GM21367 (cell line): ENCODE results near the gene TSPAN32.
"Not testable (repeated sequence)": the region's sequence is repeated elsewhere in the genome, so short reads cannot be mapped to it uniquely, and the experiment has no call there.

Experiments
- ATAC-seq: cut with Tn5 transposase; IDR thresholded peaks from one replicate; pipeline ENCODE4 v1.9.1; 2021; ENCODE audit not compliant: unreplicated experiment

Gene TSPAN32

DNA sequence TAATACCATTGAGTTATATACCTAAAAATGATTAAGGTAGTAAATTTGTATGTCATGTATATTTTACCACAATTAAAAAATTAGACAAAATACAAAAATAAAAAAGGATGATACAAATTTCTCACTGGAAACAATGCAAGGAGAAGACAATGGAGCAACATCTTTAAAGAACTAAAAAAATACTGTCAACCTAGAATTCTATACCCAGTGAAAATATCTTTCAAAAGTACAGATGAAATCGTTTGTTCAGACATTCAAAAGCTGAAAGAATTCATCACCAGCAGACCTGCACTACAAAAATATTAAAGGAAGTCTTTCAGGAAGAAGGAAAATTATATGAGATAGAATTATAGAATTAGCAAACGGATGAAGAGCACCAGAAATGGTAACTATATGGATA lies 21.6 kb upstream of the TSPAN32 start:
- no peak for ATAC-seq

DNA sequence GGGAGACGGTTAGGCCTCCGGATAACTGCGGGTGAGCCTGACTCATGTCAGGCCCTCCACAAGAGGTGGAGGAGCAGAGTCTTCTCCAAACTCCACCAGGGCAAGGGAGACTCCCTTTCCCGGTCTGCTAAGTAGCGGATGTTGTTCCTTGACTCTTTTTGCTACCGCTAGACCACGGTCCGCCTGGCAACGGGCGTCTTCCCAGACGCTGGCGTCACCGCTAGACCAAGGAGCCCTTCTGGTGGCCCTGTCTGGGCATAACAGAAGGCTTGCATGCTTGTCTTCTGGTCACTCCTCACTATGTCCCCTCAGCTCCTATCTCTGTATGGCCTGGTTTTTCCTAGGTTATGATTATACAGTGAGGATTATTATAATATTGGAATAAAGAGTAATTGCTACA lies 15.5 kb upstream of the TSPAN32 start:
- not testable (repeated sequence) for ATAC-seq

DNA sequence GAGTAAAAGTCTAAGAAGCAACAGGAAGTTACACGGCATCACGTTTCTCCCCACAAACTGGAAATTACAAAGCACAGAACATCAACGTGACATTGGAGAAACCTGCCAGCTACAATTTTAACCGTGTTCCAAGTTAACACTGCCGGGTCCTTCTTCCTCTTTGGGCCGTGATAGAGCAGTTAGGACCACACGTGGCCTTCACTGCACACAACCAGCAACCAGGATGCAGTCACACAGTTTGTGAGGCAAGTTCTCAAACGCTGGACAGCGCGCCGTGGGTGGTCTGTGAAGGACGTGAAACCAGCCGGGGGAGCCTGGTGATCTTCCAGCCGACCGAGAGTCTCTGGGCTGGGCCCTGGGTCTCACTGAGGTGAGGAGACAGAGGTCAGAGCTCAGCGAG lies 14.7 kb upstream of the TSPAN32 start:
- no peak for ATAC-seq

DNA sequence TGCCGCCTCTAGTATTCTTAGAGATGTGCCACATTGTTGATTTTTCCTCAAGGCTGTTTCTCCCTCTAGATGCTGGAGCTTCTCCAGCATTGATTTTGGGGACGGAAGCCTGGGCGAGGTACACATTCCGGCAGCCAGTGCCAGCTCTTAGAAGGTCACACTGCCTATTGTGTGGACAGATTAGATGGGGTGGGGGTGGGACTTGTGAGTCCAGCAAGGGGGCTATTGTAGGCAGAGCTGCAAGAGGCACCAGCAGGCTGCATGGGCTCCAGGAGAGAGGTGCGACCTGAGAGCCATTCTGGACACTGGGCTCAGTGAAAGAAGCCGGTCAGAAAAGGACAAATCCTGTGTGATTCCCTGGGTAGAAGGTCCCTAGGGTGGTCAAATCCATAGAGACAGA lies 12.5 kb upstream of the TSPAN32 start:
- ATAC-seq, result no peak

DNA sequence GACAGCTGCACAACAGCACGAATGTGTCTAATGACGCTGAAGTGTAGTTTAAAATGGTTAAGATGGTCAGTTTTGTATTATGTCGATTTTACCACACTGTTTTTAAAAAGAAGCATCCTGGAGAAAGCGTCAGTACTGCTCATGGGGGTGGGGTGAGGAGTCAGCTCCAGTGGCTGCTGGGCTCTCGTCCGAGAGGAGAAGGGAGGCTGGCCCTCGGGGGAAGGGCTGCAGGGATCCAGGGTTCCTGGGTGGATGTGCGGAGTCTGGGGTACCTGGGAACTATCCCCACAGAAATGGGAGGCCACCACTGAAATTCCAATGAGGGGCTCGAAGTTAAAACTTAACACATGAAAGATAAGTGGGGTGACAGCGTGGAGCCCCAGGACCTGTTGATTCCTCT lies 12.0 kb upstream of the TSPAN32 start:
- ATAC-seq, result no peak

DNA sequence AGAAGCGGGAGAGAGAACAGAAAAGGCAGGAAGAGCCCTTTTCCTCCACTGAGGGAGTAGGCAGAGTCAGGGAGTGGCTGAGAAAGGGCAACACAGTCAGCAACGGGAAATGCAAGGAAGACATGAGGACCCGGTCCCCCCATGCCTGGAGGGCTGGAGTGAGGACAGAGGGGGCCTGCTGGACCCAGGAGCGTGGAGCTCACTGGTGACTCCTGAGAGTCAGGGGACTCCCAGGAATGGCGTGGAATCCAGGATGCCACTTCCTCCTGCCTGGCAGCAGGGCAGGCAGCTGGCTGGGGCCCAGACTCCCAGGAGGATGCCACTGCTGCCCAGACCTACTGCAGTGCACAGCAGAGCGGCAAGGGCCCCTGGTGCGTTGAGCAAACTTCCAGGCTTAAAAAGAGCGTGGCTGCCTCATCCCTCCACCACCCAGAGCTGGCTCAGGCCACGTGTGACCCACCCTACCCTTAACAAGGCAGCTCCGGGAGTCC lies 11.4 kb upstream of the TSPAN32 start:
- no peak for ATAC-seq

DNA sequence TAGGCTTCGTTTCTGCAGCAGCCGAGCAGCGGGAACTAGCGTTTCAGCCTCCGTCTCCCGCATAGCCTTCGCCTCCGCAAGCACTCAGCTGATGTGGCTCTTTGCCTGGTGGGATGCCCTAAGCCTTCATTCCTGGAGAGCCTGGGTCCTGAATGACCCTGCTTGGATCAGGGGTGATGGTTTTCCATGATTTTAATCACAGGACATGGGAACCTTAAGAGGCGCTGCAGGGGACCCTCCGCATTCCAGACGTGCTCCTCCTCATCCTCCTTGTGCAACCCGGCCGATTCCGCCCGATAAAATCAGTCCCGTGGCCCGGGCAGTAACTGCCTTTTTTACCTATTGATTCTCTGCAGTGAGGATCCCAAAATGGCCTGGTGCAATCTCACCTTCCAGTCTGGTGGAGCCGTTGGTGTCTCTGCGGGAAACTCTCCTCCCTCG lies 8.3 kb upstream of the TSPAN32 start:
- no peak for ATAC-seq

DNA sequence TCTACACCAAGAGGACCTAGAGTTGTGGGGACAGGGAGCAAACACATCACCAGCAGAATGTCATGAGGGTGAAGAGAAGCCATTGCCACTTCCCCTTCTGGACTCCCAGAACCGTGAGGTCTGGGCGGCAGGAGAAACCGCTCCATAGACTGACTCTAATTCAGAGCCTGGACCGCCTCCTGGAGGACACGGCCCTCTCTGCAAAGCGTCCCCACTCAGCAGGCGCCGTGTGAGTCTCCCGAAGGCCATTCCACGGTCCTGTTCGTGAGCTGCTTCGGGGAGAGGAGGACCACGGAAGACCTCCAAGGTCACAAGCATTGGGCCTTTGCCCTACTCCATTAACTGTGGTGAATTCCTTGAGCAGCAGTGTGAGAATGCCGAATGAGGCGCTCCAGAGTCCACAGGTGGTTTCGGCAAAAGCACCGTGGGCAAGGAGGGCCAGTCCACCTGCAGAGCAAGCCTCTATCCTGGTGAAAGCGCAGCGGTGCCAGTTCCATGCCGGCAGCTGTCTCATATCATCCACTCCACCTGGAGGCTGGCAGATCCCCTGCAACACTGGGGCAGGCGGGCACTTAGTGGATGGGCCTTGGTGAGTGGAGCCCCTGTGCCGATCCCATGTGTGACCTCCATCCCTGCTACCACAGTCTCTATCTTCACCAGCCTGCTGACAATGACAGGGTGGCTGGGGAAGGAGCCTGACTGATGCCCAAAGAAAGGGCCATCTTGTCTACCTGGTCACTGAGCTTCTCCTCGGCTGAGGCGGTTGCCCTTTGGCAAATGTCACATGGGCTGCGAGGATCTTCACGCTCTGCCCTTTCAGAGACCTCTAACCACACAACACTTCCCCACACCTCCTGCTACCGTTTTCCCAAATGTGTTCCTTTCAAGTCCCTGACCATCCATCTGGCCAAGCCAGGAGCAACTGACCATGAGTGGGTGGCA lies 7.6 kb upstream of the TSPAN32 start:
- ATAC-seq, result no peak

DNA sequence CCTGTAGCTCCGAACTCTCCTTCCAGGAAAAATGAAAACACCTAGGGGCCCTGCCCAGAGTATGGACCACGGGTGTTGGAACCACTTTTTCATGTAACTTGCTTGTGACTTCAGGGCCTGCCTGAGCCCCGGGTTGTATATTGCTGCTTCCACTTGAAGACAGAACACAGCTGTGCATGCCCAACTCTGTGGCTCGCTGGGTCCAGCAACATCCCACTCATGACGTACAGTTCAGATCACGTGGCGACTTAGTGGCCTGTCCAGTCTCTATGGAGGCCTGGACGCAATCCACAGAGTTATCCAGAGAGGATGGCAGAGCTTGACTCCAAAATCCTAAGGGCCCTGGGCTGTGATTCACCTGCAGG lies 6.9 kb upstream of the TSPAN32 start:
- no peak for ATAC-seq

DNA sequence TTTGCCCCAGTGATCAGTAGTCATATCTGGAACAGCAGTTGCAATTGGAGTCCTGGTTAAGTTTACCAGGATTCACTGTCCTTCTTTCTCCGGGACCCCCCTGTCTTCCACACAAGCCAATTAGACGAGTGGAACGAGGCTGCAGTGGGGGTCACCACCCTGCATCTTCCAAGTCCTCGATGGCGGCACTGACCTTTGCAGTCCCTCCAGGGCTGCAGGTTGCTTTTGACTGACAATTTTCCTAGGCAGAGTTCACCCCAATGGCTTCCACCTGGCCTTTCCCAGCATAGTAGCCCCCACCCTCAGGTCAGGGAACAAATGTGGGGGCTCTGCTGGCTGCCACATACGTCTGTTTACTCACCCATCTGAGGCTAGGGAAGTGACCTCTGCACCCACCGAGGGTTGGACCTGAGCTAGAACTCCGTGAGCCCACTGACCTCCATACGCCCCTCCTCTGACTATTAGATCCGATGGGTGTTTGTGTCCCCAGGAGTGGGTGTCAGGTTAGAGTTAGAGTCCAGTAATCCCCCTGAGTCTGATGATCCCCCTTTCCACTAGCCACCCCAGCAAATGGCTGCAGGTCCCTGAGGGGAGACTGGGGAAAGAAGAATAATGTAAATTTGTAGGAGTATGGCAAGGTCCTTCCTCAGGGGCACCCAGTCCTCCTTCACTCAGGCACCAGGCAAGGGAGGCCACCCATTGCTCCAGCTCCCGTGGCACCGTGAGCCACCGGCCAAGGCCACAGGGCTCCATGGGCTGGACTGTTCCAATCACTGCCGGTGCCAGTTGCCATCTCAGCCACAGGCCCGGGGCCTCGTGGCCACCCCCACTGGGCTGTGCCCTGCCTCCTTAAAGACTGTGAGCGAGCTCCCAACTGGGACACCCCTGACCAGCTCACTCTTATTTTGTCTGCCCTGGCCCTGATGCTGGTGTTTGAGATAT lies 5.6 kb upstream of the TSPAN32 start:
- ATAC-seq, result no peak

DNA sequence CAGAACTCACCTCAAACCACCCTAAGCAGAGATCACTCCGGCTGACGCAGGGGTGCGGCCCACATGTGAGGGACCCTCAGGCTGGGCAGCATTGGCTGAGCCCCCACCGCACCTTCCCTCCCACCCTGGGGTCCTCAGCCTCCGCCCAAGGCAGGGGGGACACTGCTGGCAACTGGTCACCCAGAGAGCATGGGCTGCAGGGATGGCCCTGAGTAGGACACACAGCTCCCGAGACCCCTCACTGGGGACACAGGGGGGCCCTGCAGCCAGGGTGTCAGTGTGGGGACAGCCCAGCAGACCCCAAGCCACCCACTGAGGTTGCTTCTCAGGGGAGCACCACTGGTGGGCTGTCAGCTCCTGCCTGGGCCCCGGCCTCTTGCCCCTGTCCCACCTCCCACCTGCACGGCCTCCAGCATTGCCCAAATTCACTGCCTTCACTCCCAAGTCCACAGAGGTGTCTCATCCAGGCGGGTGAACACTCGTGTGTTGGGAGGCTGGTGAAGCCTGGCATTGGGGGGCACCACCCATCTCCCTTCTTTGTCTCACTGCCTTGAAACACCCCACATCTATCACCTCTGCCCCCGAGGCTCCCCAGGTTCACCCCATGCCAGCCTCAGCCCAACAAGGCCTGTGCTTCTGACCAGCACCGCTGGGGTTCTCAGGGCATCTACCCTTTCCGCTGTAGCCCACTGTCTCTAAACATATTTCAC lies 4.7 kb upstream of the TSPAN32 start:
- ATAC-seq, result no peak

DNA sequence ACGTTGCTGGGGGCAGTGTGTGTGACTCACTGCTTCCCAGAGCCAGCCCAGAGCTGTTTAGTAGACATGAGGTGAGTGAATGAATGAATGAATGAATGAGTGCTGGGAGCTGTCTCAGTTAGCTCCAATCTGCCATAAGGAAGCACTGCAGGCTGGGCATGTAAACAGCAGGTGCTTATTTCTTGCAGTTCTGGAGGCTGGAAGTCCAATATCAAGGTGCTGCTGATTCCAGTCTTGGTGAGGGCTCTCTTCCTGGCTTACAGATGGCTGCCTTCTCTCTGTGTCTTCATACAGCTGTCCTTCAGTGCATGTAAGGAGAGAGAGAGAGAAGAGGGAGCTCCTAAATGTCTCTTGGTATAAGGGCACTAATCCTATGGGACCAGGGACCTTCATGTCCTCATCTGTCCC lies 4.2 kb upstream of the TSPAN32 start:
- no peak for ATAC-seq

DNA sequence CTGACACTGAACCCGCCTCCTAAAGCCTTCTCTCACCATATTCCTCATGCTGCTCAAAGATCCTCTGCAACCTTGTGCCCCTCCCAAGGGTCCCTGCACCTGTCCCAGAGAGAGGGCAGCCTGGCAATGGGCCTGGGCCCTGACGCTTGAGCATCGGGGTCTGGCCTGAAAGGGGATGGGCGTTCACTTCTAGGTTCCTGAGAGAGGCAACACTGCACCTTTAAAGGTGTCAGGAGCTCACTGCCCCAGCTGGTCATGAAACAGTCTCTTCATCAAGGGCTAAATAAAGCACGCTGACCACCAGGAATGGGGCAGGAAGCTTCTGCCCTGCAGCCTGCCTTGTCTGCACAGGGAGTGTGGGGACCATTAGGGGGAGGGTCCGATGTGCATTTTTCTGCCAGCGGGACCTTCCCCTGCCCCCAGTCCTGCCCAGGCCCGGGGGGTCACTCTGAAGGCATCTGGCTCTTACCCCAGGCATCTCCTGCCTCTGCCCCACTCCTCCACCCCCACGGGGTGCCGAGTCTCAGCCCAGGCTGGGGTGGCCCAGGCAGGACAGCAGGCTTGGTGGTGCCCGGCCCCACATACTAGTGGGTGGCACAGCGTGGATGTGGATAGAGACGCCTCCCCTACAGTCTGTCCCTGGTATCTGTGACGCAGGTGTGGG lies 3.5 kb upstream of the TSPAN32 start:
- ATAC-seq, result no peak

DNA sequence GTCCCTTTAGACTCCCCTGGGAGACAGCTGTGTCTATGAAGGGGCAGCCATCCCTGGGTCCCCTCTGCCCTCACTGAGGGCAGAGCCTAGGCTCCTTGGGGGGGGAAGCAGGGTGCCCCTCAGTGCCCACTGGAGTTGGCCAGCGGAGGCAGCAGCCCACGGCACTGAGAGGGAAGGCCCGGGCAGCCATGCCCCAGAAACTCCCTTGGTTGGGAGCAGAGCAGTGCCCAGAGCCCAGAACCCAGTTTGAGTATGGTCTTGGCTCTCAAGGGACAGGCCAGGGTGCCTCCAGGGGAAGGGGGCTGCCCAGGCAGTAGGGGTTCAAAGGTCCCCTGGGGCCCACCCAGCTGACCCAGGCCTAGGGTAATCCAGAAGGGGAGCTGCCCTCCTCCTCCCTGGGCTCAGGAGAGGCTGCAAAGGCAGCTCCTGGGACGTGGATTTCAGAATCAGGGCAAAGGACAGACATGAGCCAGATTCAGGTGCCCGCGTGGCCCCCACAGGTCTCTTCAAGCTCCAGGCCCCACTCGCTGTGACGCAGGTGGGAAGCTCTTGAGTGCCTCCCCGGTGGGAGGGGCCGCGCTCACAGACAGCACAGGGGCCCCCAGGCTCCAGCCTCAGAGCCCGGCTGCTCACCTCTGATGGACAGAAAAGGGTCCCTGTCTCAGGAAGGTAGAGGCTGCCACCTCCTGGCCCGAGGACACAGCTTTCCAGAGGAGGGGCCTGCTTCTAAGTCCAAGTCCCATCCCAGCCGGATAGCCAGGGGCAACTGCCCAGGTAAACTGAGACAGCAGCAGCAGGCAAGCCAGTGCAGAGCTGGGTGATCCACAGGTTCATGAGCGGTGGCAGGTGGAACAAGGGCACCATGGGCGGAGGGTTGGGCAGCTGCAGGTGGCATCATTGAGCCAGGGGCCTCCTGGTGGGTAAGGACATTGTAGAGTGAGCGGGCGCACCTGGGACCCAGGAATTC lies 2.7 kb upstream of the TSPAN32 start:
- no peak for ATAC-seq

DNA sequence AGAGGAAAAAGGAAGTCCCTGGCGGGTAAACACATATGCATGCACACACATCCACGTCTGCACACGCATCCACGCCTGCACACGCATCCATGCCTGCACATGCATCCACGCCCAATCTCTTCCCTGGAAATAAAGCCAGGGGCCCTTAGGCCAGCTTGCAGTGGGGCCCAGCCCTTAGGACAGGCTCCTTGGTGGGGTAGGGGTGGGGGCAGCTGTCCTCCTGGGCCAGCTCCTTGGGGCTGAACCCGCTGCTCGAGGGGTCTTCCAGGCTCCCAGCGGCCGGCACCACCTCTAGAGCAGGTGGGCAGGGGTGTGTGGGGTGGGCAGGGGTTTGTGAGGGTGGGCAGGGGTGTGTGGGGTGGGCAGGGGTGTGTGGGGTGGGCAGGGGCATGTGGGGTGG lies 2.0 kb upstream of the TSPAN32 start:
- no peak for ATAC-seq

DNA sequence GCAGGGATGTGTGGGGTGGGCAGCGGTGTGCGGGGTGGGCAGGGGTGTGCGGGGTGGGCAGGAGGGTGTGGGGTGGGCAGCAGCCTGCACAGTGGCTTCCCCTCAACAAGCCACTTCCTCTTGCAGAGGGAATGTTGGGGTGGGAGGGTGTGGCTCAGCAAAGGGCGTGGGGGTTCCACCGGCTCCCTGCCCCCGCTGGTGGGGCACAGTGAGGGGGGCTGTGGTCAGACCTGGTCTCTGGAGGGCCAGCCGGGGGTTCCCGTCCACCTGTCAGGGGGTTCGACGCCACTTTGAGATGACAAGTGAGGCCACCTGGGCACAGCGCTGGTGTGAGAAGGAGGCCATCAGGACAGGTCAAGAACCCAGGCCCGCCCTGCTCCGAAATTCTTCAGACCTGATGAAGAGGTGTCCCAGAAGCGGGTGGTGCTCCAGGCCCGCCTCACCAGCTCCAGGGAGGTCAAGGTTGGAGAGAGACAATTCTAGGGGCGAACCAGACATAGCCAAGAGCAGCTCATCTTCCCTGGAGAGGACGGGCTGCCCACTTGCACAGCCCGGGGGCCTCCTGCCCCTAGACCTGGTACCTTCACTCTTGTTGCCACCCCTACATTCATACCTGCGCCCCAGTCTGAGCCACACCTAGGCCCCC lies 1.4 kb upstream of the TSPAN32 start:
- no peak for ATAC-seq

DNA sequence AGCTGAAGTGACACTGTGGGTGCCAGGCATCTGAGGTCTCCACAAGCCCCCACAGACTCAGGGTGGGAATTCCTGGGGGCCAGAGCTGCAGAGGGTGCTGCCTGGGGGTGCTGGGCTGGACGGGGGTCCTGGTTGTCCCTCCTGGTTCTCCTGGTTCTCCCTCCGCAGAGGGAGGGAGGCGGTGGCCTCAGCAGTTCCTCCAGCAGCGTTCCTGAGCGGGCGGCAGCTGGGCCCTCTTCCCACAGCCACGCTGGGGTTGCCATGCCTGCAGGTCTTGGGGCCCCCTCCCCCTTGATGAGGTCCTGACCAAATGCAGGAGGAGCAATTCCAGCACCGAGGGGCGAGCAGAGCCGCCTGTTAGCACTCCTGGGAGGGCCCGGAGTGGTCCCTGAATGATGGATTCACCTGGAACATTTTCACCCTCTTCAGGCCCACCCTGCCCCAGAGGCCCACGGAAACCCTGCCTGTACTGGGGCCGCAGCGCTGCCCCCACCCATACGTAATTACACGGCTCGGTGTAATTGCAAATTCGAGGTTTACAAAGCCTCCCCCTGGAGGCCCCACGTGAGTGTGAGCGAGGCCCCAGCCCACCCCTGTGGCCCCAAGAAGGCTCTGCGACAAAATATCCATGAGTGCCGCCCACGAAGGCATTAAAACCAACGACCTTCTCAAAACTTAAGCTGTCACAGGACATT lies 730 bp upstream of the TSPAN32 start:
- ATAC-seq, result no peak

DNA sequence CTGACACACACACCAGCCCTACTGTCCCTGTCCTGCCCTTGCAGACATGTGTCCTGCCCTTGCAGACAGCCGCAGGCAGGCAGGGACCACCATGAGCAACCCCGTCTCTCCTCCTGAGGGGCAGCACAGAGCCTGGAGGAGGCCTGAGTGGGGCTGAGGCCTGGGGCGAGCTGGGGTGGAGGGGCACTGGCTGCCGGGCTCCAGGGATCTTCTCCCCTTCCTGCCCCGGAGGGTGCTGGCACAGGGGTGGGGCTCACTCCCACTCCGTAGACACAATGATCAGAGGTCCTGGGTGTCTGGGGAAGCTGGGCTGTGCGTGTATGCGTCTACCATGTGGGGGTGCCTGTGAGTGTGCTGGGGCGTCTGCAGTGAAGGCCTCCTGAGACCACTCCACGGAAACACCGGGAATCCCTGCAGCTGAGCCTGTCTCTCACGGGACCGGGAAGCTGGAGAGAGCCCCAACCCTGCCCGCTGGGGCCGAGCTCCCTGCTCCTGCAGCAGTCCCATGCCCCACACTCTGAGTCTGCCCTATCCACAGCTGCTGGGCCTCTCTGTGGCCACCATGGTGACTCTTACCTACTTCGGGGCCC lies 588 bp downstream of the TSPAN32 start:
- ATAC-seq, result no peak
